ENCODE data around the gene KRT2. TPM values are rescaled to one million over a fixed set of nuclear protein-coding genes. Genes with fewer than 3 reads are reported as not detected.

Gene KRT2
- total RNA-seq, 2 donors from 2014 or later = 1.4 TPM; not detected in 1

DNA sequence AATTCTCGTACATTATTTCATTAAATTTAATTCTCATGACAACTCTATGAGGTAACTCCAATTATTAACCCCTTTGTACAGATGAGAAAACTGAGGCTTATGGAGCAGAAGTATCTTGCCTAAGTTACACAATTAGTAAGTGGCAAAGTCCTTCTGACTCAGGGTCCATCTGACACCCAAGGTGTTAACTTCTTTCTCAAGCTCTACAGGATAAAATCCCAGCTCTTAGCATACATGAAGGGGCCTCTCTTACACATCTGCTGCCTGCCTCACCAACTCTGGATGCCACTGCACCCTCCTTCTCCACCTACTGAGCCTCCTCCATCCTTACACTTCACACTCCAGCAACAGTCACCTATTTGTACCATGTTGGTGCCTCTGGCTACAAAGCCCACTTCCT is 46.5 kb downstream of the KRT2 start:
- Histone ChIP-seq H3K4me3 (no peak overlapping the region), H3K9me3 (no peaks in the 10 kb centered on the region), H3K4me1 (ENCODE audit: control insufficient read depth in 1 of 2, low read depth in 2 of 2) (no peaks in the 10 kb centered on the region), H3K36me3 (no peaks in the 10 kb centered on the region), H3K27me3 (replicated peaks; ENCODE audit: insufficient read depth) (no peaks in the 10 kb centered on the region), H3K27ac (no peak overlapping the region)
- TF ChIP-seq, protein P1, sequence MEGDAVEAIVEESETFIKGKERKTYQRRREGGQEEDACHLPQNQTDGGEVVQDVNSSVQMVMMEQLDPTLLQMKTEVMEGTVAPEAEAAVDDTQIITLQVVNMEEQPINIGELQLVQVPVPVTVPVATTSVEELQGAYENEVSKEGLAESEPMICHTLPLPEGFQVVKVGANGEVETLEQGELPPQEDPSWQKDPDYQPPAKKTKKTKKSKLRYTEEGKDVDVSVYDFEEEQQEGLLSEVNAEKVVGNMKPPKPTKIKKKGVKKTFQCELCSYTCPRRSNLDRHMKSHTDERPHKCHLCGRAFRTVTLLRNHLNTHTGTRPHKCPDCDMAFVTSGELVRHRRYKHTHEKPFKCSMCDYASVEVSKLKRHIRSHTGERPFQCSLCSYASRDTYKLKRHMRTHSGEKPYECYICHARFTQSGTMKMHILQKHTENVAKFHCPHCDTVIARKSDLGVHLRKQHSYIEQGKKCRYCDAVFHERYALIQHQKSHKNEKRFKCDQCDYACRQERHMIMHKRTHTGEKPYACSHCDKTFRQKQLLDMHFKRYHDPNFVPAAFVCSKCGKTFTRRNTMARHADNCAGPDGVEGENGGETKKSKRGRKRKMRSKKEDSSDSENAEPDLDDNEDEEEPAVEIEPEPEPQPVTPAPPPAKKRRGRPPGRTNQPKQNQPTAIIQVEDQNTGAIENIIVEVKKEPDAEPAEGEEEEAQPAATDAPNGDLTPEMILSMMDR (IDR thresholded peaks at IDR 0.05) = no peak
- no peak for DNase-seq (ENCODE audit: low spot score)
- no peak for ATAC-seq (ENCODE audit: insufficient number of reproducible peaks, low FRiP score, low read depth)

DNA sequence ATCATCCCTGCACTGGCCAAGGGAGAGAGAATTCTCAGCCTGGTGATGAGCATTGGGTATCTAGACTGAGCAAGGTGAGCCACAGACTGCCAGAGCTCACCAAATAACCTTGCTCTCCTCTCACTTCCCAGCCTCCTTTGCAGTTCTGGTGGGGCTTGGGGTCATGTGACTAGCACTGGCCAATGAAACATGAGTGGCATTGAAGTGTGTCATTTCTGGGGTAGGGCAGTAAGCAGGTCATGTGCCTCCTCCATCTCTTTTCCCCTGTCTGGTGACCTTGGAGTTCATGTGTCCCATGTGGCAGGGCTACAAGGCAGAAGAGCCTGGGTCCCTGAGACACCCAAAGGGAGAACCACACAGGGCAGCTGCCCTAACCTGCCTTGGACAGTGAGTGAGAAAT is 47.2 kb downstream of the KRT2 start:
- Histone ChIP-seq H3K36me3 (no peaks in the 10 kb centered on the region), H3K27ac (no peak overlapping the region), H3K9me3 (no peaks in the 10 kb centered on the region), H3K27me3 (replicated peaks; ENCODE audit: insufficient read depth) (no peaks in the 10 kb centered on the region), H3K4me1 (ENCODE audit: control insufficient read depth in 1 of 2, low read depth in 2 of 2) (no peaks in the 10 kb centered on the region), H3K4me3 (no peak overlapping the region)
- TF ChIP-seq, protein P1 (IDR thresholded peaks at IDR 0.05) = no peak
- no peak for DNase-seq (ENCODE audit: low spot score)
- ATAC-seq (ENCODE audit: insufficient number of reproducible peaks, low FRiP score, low read depth) = no peak

DNA sequence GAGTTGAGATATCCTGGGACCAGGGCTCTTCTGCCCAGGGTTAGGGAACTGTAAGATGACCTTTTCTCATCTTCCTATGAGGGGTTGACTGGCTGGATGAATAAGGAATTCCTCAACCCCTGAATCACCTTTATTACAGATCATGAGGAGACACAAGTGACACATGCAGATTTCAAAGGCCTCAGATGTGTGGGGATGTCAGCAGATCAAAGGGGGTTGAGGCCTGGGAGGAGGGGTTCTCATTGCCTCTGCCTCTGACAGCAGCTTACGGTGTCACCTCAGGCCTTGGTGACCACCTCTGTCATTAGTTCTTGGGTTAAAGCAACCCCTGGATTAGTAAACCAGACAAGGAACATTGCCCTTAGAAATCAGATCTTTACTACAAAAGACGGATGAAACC is 48.7 kb downstream of the KRT2 start:
- no peak for DNase-seq (ENCODE audit: low spot score)
- Histone ChIP-seq H3K27ac (no peak overlapping the region), H3K36me3 (no peaks in the 10 kb centered on the region), H3K9me3 (no peaks in the 10 kb centered on the region), H3K27me3 (replicated peaks; ENCODE audit: insufficient read depth) (no peaks in the 10 kb centered on the region), H3K4me3 (no peak overlapping the region), H3K4me1 (ENCODE audit: control insufficient read depth in 1 of 2, low read depth in 2 of 2) (no peaks in the 10 kb centered on the region)
- TF ChIP-seq, protein P1 (IDR thresholded peaks at IDR 0.05) = no peak
- ATAC-seq (ENCODE audit: insufficient number of reproducible peaks, low FRiP score, low read depth) = no peak

DNA sequence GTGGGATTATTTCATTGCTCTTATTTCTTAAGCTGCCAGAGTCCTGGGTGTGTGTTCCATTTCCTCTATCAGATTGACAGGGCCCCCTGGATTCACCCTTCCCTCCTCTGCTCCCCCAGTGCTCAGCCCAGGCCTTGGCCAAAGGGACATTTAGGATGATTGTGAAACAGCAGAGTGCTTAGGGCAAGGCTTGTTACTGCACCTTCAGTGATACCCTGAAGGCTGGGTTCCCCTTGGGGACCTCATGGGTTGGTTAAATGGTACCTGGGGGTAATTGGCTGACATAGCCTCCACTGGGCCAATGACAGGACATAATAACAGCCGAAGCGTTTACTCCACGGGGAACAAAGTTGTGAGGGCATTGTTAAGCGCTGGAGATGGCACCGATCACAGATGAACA is 49.5 kb downstream of the KRT2 start:
- DNase-seq (ENCODE audit: low spot score) (no peak), ATAC-seq (ENCODE audit: insufficient number of reproducible peaks, low FRiP score, low read depth) (no peak)
- H3K36me3 ChIP-seq = no peaks in the 10 kb centered on the region
- H3K27me3 ChIP-seq (replicated peaks; ENCODE audit: insufficient read depth) = no peaks in the 10 kb centered on the region
- TF ChIP-seq, protein P1 (IDR thresholded peaks at IDR 0.05) = no peak
- no peaks in the 10 kb centered on the region for H3K9me3 ChIP-seq
- H3K27ac ChIP-seq = no peak overlapping the region
- no peaks in the 10 kb centered on the region for H3K4me1 ChIP-seq (ENCODE audit: control insufficient read depth in 1 of 2, low read depth in 2 of 2)
- no peak overlapping the region for H3K4me3 ChIP-seq

DNA sequence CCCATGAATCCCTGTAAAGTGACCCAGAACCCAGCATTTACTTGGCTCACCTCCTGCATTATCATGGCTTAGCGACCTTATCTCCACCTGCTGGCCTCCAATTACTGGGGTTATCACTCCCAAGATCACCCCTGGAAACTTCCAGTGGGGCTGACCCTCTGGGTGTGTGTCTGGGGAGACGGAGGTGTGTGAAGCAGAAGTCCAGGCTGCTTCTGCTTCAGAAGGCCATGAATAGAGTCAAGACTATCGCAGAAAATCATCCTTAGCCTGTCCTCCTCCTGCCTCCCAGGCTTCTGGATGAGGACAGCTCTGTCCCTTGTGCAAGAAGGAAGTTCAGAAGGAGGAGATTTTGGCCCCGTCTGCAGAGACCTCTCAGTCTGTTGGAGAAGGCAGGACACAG is 50.3 kb downstream of the KRT2 start:
- TF ChIP-seq, protein P1 (IDR thresholded peaks at IDR 0.05) = no peak
- ATAC-seq (ENCODE audit: insufficient number of reproducible peaks, low FRiP score, low read depth) = no peak
- Histone ChIP-seq H3K27ac (no peak overlapping the region), H3K4me1 (ENCODE audit: control insufficient read depth in 1 of 2, low read depth in 2 of 2) (no peaks in the 10 kb centered on the region), H3K36me3 (no peaks in the 10 kb centered on the region), H3K27me3 (replicated peaks; ENCODE audit: insufficient read depth) (no peaks in the 10 kb centered on the region), H3K4me3 (no peak overlapping the region), H3K9me3 (no peaks in the 10 kb centered on the region)
- DNase-seq (ENCODE audit: low spot score) = no peak

All from thoracic aorta (tissue), 2 donors.